GM18517 (cell line): ENCODE results near the gene FSTL4.
"Not testable (repeated sequence)": the region's sequence is repeated elsewhere in the genome, so short reads cannot be mapped to it uniquely, and the experiment has no call there.

Experiments
- ATAC-seq: cut with Tn5 transposase; IDR thresholded peaks from one replicate; pipeline ENCODE4 v1.9.1; 2021; ENCODE audit warnings: mild to moderate bottlenecking, moderate library complexity; ENCODE audit not compliant: unreplicated experiment

Gene FSTL4

DNA sequence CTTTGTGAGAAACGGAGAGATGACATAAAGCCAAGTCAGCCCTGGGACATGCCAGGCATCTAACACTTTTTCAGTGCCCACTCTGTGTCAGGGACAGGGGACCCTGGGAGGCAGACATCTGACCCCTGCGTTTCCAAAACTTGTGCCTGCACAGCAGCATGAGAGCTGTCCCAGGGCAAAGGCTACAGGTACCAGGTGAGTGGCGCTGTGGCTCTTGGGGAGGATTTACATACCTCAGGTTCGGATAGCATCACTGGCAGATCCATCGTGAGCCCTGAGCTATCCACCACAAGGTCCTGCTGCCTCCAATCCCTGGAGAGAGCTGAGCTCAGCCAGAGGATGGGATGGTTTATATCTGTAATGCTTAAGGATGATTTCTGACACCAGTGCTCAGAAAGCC lies 52.4 kb downstream of the FSTL4 start:
- no peak for ATAC-seq

DNA sequence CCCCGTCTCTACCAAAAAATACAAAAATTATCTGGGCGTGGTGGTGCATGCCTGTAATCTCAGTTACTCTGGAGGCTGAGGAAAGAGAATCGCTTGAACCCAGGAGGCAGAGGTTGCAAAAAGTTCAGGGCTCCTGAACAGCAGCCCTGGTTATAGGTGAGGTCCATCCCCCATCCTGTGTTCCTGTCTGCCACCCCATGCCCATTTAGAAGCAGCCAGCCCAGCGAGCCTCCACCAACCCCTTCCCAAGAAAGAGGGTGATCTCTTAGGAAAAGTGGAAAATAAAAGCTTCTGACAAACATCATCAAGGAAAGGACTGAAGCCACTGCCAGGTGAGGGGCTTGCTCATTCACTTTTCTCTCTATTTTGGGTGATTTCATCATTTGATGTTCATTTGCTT lies 55.8 kb downstream of the FSTL4 start:
- ATAC-seq, result no peak

DNA sequence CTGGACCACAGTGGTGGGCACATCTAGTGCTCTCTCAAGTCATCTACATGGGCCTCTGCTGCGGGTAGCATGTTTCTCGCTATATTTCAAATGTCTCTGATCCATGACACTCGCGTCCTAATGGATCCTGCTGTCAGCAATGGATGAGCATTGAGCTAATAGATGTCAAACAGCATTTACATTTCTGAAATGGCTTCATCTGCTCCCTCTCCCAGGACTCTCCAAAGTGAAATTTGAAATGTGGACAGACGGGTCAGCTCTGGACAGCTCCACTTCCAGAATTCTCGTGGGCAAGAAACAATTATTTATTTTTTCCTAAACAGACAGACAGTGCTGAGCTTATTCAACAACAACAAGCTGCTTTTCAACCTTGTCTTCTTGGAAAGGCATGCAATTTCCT lies 58.1 kb downstream of the FSTL4 start:
- no peak for ATAC-seq

DNA sequence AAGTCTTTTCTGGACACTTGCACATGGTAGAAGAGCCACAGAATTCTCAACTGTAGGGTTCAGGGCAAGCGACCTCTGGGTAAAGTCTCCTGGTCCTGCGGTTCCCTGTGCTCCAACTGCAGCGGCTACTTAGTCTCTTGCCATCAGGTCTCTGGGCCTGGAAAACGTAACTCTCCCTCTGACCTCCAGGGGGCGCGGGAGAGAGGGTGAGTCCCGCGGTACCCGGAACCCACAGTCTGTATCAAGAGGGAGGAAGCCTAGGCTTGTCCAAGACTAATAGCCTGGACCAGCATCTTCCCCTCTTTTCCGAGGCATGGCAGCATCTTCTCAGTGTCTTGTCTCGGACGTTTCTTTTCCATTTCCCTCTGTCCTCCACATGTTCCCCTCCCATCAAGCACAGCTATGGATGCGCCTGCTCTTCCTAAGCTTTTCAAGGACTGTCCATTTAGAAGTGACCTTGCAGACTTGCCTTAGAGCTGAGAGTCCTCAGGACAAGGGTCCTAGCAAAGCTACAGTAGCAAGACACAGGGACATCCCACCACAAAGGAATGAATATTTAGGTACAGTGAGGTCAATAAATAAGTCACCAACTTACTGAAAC lies 59.3 kb downstream of the FSTL4 start:
- no peak for ATAC-seq

DNA sequence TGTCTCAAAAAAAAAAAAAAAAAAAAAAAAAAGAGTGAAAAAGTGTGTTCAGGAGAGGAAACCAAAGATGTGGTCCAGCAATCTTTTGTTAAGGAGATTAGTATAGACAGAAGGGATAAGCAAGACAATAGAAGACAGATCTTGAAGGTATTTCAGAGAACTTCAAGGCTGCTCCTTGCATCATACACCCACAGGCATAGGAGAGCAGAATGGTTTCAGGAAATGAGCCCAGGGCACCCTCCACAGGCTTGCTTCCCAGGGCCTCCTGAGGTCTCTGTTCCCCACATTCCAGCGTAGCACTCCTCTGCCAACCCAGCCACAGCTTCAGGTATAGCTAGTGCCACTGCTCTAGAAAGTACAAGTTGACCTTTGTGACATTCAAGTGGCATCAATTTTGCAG lies 65.8 kb downstream of the FSTL4 start:
- no peak for ATAC-seq

DNA sequence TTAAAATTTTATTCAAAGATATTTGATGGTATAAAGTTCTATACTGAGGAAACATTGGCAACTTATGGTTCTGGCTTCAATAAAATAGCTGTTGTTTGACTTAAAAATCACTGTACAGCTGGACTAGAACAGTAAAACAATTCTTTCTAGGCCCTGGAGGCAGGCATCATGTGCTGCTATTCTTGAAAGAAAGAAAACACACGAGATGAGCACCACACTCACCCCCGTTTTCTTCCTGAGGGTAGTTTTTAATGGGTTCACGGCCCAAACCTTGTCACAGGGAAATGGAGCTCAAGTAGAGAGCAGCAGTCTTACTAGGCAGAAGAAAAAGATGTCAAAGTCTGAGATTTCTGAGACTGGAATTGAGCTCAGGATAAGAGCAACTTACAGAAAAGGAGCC lies 68.0 kb downstream of the FSTL4 start:
- no peak for ATAC-seq

DNA sequence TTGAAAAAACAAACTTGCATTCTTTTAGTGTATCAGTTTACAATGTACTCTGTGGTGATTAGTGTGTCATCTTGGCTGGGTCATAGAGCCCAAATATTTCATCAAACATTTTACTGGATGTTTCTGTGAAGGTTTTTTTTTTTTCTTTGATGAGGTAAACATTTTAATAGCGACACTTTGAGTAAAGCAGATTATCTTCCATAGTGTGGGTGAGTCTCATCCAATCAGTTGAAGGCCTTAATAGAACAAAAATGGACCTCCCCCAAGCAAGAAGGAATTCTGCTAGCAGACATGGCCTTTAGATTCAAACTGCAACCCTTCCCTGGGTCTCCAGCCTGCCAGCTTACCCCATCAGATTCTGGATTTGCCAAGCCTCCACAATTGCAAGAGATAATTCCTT lies 72.5 kb downstream of the FSTL4 start:
- ATAC-seq, result no peak

DNA sequence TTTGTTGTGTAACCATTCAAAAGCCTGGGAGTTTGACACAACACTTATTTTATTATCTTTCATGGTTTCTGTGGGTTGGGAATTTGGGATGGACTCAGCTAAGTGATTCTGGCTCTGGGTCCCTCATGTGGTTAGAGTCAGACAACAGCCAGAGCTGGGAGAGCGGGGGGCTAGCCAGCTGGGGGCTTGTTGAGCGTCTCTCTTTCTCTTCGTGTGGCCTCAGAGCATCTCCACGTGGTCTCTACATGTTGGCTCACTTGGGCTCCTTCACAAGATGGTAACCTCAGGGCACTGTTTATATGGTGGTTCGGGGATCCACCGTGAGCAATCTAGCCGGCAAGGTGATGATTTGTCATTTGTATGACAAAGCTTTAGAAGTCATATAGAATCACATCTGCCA lies 73.6 kb downstream of the FSTL4 start:
- ATAC-seq, result no peak

DNA sequence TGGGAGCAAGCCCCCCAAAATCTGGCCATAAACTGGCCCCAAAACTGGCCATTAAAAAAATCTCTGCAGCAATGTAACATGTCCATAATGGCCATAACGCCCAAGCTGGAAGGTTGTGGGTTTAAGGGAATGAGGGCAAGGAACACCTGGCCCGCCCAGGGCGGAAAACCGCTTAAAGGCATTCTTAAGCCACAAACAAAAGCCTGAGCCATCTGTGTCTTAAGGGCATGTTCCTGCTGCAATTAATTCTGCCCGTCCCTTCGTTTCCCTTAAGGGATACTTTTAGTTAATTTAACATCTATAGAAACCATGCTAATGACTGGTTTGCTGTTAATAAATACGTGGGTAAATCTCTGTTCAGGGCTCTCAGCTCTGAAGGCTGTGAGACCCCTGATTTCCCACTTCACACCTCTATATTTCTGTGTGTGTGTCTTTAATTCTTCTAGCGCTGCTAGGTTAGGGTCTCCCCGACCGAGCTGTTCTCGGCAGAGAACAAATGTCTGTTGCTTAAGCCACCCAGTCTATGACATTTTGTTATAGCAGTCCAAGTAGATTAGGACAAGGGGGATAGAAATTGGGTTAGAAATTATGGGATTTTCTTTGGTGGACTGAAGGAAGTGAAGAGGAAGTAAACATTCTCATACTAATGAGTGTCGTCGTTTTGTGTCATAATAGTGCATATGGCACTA lies 77.0 kb downstream of the FSTL4 start:
- ATAC-seq, result not testable (repeated sequence)

DNA sequence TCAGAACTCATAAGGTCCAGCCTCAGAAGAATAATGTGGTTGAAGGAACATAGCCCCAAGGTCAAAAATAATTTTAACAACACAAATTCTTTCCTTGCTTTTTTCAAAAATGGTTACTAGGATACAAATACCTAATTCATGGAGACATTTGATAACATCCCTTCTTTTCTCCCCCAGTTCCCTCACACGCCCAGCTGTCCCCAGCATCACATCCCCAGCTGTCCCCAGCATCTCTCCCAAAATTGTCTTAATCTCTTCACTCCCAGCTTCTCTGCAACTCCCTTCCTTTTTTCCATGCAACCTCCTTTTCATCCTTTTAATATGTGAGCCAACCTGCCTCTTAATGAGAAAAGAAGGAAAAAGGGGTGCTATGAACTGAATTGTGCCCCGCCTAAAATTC lies 77.8 kb downstream of the FSTL4 start:
- ATAC-seq, result no peak

DNA sequence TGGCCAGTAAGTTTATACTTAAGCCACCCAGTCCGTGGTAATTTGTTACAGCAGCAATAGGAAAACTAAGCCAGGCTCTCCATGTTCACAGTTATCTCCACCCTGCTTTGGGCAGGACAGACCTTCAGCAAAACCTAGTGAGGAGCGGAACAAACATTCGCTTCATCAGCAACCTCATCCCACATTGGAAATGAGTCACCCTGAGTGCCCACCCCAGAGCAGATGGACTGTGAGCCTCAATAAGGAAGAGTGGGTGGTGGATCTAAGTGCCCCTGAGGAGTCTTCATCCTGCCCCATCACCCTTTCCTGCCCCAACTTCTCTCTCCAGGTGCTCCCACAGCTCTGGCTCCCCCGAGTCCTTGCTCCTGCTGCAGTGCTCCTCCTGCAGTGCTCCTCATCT lies 78.8 kb downstream of the FSTL4 start:
- ATAC-seq, result no peak

DNA sequence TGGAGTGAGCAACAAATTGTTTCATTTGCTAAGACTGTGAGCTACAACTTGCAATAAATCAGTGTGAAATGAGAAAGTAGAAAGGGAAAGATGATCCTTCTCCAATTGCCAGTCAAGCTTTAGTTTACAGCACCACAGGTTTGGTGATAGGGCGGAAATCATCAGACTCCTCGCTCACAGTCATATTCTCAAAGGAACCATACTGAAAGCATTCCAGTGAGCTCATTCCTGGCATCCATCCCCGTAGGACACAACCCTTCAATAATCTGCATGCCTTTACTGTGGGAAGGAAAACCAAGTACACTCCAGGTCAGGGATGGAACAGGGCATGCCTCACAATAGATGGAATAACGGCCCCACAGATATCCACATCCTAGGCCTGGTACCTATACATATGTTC lies 80.7 kb downstream of the FSTL4 start:
- no peak for ATAC-seq

DNA sequence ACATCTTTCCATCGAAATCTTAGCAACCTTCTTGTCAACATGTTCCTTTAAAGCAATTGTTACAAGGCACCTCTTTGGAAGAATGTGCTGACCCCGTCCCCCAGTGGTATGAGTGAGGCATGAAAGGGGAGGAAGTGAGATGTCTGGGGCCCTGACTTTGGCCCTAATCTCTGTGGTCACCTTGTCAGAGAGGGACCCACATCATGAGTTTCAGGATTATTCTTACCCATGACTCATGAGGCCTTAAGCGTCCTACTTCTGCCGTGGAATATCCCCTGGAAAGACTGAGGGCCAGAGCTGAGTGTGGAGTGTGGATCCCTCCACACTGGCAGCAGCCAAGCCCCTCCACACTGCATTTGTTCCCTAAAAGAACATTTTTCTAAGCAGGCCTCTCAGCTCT lies 81.2 kb downstream of the FSTL4 start:
- ATAC-seq, result no peak

DNA sequence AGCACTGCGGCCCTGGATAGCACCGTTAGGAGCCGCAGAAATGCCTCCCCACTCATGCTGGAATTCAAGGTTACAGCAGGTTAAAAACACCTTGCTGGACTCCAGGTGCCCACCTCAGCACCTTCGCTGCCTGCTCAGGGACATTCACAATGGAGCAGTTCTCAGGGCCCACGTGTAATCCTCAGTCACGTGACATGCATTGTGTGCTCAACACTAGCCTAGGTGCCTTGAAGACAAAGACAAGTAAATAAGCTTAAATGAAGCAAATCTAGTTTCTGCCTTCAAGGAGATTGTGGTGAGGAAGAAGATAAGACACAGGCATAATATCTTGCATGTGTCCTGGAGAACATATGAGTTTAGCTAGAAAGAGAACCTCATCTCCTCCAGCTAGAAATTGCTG lies 82.1 kb downstream of the FSTL4 start:
- ATAC-seq, result no peak

DNA sequence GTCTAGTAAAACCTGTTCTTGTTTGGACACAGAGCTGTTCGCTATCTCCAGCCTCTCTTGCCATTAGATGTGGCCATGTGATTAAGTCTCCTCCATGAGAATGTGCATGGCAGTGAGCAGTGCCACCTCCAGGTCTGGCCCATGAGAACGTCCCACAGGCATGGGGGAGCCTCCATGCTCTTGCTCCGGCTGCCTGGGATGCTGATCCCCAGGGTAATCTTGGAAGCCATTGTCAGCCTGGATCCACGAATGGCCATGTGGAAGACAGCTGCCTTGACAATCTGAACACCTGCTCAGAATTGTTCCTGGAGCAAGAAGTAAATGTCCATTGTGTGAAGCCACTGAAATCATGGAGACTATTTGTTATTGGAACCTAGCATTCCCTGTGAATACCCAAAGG lies 83.5 kb downstream of the FSTL4 start:
- ATAC-seq, result no peak

DNA sequence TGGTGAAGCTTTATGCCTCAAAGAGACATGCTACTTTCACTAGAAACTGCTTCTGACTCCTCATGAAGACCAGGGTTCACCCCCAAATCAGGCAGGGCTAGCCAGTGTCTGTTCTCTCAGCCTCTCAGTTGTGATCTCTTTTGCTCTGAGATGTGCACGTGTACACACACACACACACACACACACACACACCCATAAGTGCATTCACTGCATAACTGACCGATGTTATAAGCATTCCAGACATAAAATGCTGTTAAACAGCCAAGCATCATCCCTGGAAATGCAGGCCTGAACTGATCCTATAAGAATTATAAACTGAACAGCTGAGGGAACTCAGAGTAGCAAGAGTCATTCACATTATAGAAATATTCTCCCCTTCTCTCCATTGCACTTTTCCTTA lies 85.0 kb downstream of the FSTL4 start:
- no peak for ATAC-seq

DNA sequence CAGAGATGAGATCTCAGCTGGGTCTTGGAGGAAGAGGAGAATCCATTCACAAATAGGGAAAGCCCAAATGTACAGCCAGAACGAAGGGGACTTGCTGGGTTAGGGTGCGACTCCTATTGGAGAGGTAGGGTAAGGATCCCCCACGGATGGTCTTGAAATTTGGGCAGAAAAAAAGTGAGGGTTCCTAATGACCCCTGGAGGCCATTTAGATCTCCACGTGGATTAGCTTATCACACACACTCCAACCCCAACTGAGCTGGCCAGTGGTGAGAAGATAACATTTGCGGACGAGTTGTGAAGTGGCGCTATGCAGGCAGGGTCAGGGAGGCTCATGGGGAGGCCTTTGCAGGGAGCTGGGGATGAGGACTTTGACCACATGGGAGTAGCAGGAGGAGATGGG lies 86.0 kb downstream of the FSTL4 start:
- no peak for ATAC-seq

DNA sequence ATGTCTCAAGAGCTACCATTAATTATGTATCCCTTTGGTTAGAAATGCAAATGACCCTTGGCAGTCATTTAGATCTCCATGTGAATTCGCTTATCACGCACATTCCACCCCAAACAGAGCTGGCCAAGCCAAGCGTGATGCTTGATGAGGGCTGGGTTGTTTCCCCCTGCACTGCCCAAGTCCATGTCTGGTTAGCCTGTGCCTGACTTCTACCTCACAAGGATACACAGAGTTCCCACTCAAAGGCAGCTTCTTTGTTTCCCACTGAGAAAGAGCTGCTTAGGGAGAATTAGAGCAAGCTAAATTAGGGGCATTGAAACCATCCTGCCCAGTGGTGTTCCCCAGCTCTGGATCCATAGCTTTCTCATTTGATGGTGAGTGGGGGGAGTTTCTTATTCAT lies 87.2 kb downstream of the FSTL4 start:
- ATAC-seq, result no peak

DNA sequence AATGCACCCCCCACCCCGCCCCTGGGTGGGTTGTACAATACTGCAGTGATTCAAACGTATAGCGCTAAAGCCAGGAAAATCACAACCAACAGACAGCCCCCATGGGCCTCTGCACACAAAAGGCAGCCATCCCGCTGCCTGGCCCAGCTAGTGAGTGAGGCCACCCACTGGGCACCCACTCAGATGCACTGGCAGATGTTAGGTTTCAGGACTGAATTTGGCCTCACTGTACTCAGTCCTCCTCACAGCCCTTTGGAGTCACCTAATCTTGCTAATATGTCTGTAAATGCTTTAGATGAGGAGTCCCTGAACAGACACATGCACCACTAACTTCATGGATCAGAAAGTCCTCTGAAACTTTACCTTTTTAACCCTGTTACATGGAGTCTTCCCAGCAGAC lies 87.7 kb downstream of the FSTL4 start:
- ATAC-seq, result no peak

DNA sequence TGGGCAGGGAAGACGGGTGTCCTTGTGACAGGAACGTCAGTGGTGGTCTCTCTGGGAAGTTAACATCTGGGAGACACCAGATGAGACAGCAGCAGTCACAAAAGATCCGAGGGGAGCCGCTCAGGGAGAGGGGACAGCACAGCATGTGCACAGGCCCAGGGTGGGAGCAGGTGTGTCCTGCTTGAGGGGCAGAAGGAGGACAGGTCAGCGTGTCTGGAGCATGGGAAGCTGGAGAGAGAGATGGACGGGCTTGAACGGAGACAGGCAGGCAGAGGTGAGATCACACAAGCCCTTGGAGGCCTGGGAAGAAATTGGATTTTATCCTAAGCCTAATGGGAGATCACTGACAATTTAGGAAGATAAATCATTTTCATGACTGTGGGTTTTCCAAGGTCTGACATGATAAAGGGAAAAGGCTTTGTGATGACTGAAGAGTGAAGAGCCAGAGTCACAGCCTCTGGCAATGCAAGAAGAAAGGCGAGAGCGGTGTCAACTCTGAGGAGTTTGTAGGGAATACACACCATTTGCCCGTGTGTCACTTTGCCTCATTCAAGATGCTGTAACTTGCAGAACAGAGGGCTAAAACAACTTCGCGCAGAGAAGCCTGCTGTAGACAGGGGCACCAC lies 88.3 kb downstream of the FSTL4 start:
- no peak for ATAC-seq

DNA sequence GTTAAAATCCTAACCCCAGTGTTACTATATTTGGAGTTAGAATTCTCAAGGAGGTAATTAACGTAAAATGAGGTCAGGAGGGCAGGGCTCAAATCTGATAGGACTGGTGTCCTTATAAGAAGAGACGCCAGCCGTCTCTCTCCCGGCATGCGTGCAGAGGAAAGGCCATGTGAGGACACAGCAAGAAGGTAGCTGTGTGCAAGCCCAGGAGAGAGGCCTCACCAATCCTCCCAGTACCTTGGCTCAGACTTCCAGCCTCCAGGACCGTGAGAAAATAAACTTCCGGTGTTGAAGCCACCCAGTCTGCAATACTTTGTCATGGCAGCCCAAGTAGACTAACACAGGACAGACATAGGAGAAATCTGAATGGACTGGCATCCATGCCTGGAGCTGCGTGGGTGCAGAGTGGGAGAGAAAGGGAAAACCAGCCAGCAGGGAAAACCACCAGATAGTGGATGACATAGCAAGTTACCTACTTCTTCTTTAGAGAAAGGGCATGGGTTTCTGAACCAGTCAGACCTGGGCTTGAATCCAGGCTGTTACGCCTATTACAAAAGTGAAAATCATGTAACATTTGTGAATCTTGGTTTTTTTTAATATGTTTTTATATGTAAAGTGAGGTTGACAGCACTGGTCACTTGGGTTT lies 89.2 kb downstream of the FSTL4 start:
- ATAC-seq, result no peak

DNA sequence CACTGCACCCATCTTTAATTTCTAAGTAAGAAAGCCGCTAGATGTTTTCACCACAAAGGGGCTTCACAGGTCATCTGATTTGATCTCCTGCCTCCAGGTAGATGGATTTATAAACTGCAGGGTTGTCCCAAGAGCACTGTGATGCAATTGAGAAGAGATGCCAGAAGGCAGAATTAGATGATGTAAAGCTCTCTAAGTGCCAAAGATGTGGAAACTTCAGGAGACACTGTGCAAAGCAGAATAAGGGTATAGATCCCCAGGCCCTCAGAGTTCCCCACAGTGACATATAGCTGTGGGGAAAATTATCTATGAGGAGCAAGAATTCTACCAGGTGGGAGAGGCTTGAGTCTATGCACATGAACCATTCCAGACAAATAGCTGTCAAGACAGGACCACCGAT lies 90.5 kb downstream of the FSTL4 start:
- no peak for ATAC-seq
